HEK293 (cell line): ENCODE measurements around the gene ZFP57.

Experiments
- CTCF ChIA-PET: fragments of 350-600 bp; formaldehyde crosslinking; extraction: SDS; loops from one replicate; lab custom pipeline; 2021; ENCODE audit warnings: antibody characterized with exemption; lab: Yijun Ruan, JAX
- POLR2A ChIA-PET: fragments of 300-600 bp; formaldehyde crosslinking; extraction: SDS; loops from one replicate; lab custom pipeline; 2020; ENCODE audit warnings: antibody characterized with exemption, inconsistent platforms; lab: Yijun Ruan, JAX
- H3K27ac ChIP-seq: fragments of 200-500 bp; sonication (Bioruptor generic); 2 replicates; pipeline ENCODE4 v1.5.1; 2014; ENCODE audit warnings: low read depth, low read length, control low read depth, inconsistent platforms; ENCODE audit errors: extremely low read depth
- H3K36me3 ChIP-seq, 2 experiments: fragments of 200-500 bp in 1 of 2; sonication (Bioruptor generic) in 1 of 2; 1 replicate in 1 of 2; 2 replicates in 1 of 2; pipeline ENCODE4 v1.5.1; 2014 to 2017; ENCODE audit warnings: inconsistent platforms in 2 of 2, low read length in 2 of 2; ENCODE audit not compliant: control insufficient read depth in 2 of 2, insufficient read depth in 1 of 2
- H3K4me1 ChIP-seq: fragments of 200-500 bp; sonication (Bioruptor generic); 2 replicates; pipeline ENCODE4 v1.5.1; 2014; ENCODE audit warnings: mild to moderate bottlenecking, low read length, inconsistent platforms; ENCODE audit not compliant: control insufficient read depth, insufficient read depth
- H3K4me3 ChIP-seq: 2 replicates; pipeline ENCODE4 v1.5.1; 2011; ENCODE audit warnings: low read depth, mild to moderate bottlenecking, control low read depth, low read length, moderate library complexity
- H3K9me3 ChIP-seq: fragments of 200-500 bp; sonication (Bioruptor generic); 2 replicates; pipeline ENCODE4 v1.5.1; 2014; ENCODE audit warnings: low read depth, low read length, inconsistent platforms; ENCODE audit not compliant: control insufficient read depth, insufficient read depth
- EGR2 ChIP-seq: fragments of 450-650 bp; formaldehyde crosslinking; IDR thresholded peaks from 2 replicates; pipeline ENCODE4 v1.5.1; 2016; ENCODE audit warnings: low read depth, missing biosample characterization, missing genetic modification characterization
- GLI4 ChIP-seq: fragments of 450-650 bp; formaldehyde crosslinking; IDR thresholded peaks from 2 replicates; pipeline ENCODE4 v1.5.1; 2016; ENCODE audit warnings: missing biosample characterization, missing genetic modification characterization
- GLIS2 ChIP-seq: fragments of 450-650 bp; formaldehyde crosslinking; IDR thresholded peaks from 2 replicates; pipeline ENCODE4 v1.5.1; 2016; ENCODE audit warnings: missing biosample characterization, missing genetic modification characterization
- SCRT1 ChIP-seq: fragments of 450-650 bp; formaldehyde crosslinking; IDR thresholded peaks from 2 replicates; pipeline ENCODE4 v1.5.1; 2016; ENCODE audit warnings: missing biosample characterization, missing genetic modification characterization, borderline replicate concordance
- SCRT2 ChIP-seq: fragments of 450-650 bp; formaldehyde crosslinking; IDR thresholded peaks from 2 replicates; pipeline ENCODE4 v1.5.1; 2016; ENCODE audit warnings: missing biosample characterization, missing genetic modification characterization
- WT1 ChIP-seq: fragments of 450-650 bp; formaldehyde crosslinking; IDR thresholded peaks from 2 replicates; pipeline ENCODE4 v1.5.1; 2016; ENCODE audit warnings: missing biosample characterization, missing genetic modification characterization
- ZBTB49 ChIP-seq: fragments of 450-650 bp; formaldehyde crosslinking; IDR thresholded peaks from 2 replicates; pipeline ENCODE4 v1.5.1; 2016; ENCODE audit warnings: missing biosample characterization, missing genetic modification characterization, low read depth
- ZIC2 ChIP-seq: fragments of 450-650 bp; formaldehyde crosslinking; IDR thresholded peaks from 2 replicates; pipeline ENCODE4 v1.5.1; 2016; ENCODE audit warnings: missing biosample characterization, missing genetic modification characterization
- ZNF16 ChIP-seq: fragments of 450-650 bp; formaldehyde crosslinking; IDR thresholded peaks from 2 replicates; pipeline ENCODE4 v1.5.1; 2016; ENCODE audit warnings: low read depth, missing biosample characterization, missing genetic modification characterization
- ZNF175 ChIP-seq: fragments of 450-650 bp; formaldehyde crosslinking; IDR thresholded peaks from 2 replicates; pipeline ENCODE4 v1.5.1; 2016; ENCODE audit warnings: missing biosample characterization, missing genetic modification characterization
- ZNF223 ChIP-seq: fragments of 450-650 bp; formaldehyde crosslinking; IDR thresholded peaks from 2 replicates; pipeline ENCODE4 v1.5.1; 2016; ENCODE audit warnings: missing biosample characterization, missing genetic modification characterization
- ZNF248 ChIP-seq: fragments of 450-650 bp; formaldehyde crosslinking; IDR thresholded peaks from 2 replicates; pipeline ENCODE4 v1.5.1; 2017; ENCODE audit warnings: missing biosample characterization, missing genetic modification characterization
- ZNF280C ChIP-seq: fragments of 450-650 bp; formaldehyde crosslinking; IDR thresholded peaks from 2 replicates; pipeline ENCODE4 v1.5.1; 2016; ENCODE audit warnings: missing biosample characterization, missing genetic modification characterization
- ZNF335 ChIP-seq: fragments of 450-650 bp; formaldehyde crosslinking; conservative IDR thresholded peaks from 2 replicates; pipeline ENCODE4 v1.5.1; 2016; ENCODE audit warnings: missing biosample characterization, missing genetic modification characterization
- ZNF416 ChIP-seq: fragments of 450-650 bp; formaldehyde crosslinking; IDR thresholded peaks from 2 replicates; pipeline ENCODE4 v1.5.1; 2016; ENCODE audit warnings: missing biosample characterization, missing genetic modification characterization
- ZNF426 ChIP-seq: fragments of 450-650 bp; formaldehyde crosslinking; IDR thresholded peaks from 2 replicates; pipeline ENCODE4 v1.5.1; 2017; ENCODE audit warnings: missing biosample characterization, missing genetic modification characterization, mild to moderate bottlenecking, inconsistent platforms, moderate library complexity
- ZNF658 ChIP-seq: fragments of 450-650 bp; formaldehyde crosslinking; IDR thresholded peaks from 2 replicates; pipeline ENCODE4; 2016; ENCODE audit warnings: missing biosample characterization, missing genetic modification characterization
- ZNF701 ChIP-seq: fragments of 450-650 bp; formaldehyde crosslinking; IDR thresholded peaks from 2 replicates; pipeline ENCODE4 v1.5.1; 2016; ENCODE audit warnings: missing biosample characterization, missing genetic modification characterization
- ZNF777 ChIP-seq: fragments of 450-650 bp; formaldehyde crosslinking; IDR thresholded peaks from 2 replicates; pipeline ENCODE4 v1.5.1; 2017; ENCODE audit warnings: missing biosample characterization, missing genetic modification characterization, borderline replicate concordance
- ZNF830 ChIP-seq: fragments of 450-650 bp; IDR thresholded peaks from 2 replicates; pipeline ENCODE4 v1.5.0; 2018; ENCODE audit warnings: missing biosample characterization, missing genetic modification characterization, low read depth, mild to moderate bottlenecking, moderate library complexity

Gene ZFP57

GRCh38 chr6:29685718-29686326, 4.9 kb upstream of the ZFP57 start:
- H3K36me3 ChIP-seq = no peaks in the 10 kb centered on the region
- no peak overlapping the region for H3K4me3 ChIP-seq
- POLR2A ChIA-PET = no interaction called here
- no peaks in the 10 kb centered on the region for H3K4me1 ChIP-seq
- no peak for TF ChIP-seq ZIC2 (tag by site-specific recombination)
- no peak for TF ChIP-seq WT1 (tag by site-specific recombination)
- TF ChIP-seq ZBTB49 (tag by site-specific recombination) = no peak
- no peak for TF ChIP-seq ZNF248 (tag by site-specific recombination)
- no peak for TF ChIP-seq ZNF16 (tag by site-specific recombination)
- TF ChIP-seq GLIS2 (tag by site-specific recombination) = no peak
- TF ChIP-seq GLI4 (tag by site-specific recombination) = no peak
- CTCF ChIA-PET = interaction anchor here (0.8 to 5.5 kb wide), 3 partner anchors 11 to 149 kb away, joined by 5 to 30 read pairs (median 17); no protein-coding TSS in a partner anchor
- no peak overlapping the region for H3K27ac ChIP-seq
- no peaks in the 10 kb centered on the region for H3K9me3 ChIP-seq

- Histone ChIP-seq H3K4me3 (no peak overlapping the region), H3K9me3 (no peaks in the 10 kb centered on the region), H3K36me3 (no peaks in the 10 kb centered on the region), H3K4me1 (no peaks in the 10 kb centered on the region), H3K27ac (no peak overlapping the region)
- ChIA-PET POLR2A (no interaction called here), CTCF (interaction anchor here (1.0 to 5.5 kb wide), 4 partner anchors 15 to 32 kb away, joined by 3 to 30 read pairs (median 6); no protein-coding TSS in a partner anchor)
- TF ChIP-seq SCRT1 (tag by site-specific recombination) (no peak), ZNF830 (no peak), ZNF658 (no peak), SCRT2 (tag by site-specific recombination) (no peak), EGR2 (tag by site-specific recombination) (no peak), ZNF701 (tag by site-specific recombination) (no peak), ZNF426 (tag by site-specific recombination) (no peak), ZNF335 (tag by site-specific recombination) (no peak), ZNF280C (tag by site-specific recombination) (no peak), ZNF777 (tag by site-specific recombination) (no peak), ZNF175 (tag by site-specific recombination) (no peak), ZNF223 (tag by site-specific recombination) (no peak), ZNF416 (tag by site-specific recombination) (no peak)
These were observed 859 bp upstream of the ZFP57 start for GRCh38 chr6:29681811-29682210.
